Breast epithelium (tissue), 4 donors: ENCODE measurements around the gene TSNAXIP1. TPM values are rescaled to one million over a fixed set of nuclear protein-coding genes. Genes with fewer than 3 reads are reported as not detected.

Experiments used
- DNase-seq, 2 donors: peaks; one replicate each; pipeline ENCODE4 v3.0.0-alpha.2; 2019; ENCODE audit warnings: low spot score in 2 of 2
- H3K27ac ChIP-seq, 2 donors: fragments of 200-600 bp; sonication (generic) in 1 of 2; one replicate each; pipeline ENCODE4 v1.5.1; 2016 to 2019; ENCODE audit warnings: mild to moderate bottlenecking in 1 of 2
- H3K27me3 ChIP-seq, 2 donors: fragments of 200-600 bp; sonication (generic) in 1 of 2; one replicate each; pipeline versions ENCODE4 v1.5.1 to v1.6.0; 2017 to 2019; ENCODE audit warnings: control low read depth in 1 of 2, mild to moderate bottlenecking in 1 of 2
- H3K36me3 ChIP-seq: fragments of 200-600 bp; one replicate; pipeline ENCODE4 v1.5.1; 2019
- H3K4me1 ChIP-seq, 2 donors: fragments of 200-600 bp; sonication (generic); one replicate each; pipeline ENCODE4 v1.5.1; 2016 to 2019; ENCODE audit warnings: control low read depth in 1 of 2
- H3K4me3 ChIP-seq, 3 donors: fragments of 200-600 bp; sonication (generic); 1 replicate in 2 of 3; 2 replicates in 1 of 3; pipeline ENCODE4 v1.5.1; 2016 to 2019; ENCODE audit warnings: mild to moderate bottlenecking in 3 of 3, moderate library complexity in 2 of 3
- H3K9me3 ChIP-seq, 2 donors: fragments of 200-600 bp; sonication (generic) in 1 of 2; one replicate each; pipeline ENCODE4 v1.5.1; 2016 to 2019; ENCODE audit warnings: control low read depth in 1 of 2
- CTCF ChIP-seq, 3 donors: fragments of 450-650 bp; IDR thresholded peaks; one replicate each; pipeline ENCODE4 v1.5.1; 2016 to 2017; ENCODE audit warnings: antibody characterized with exemption in 3 of 3, mild to moderate bottlenecking in 3 of 3, moderate library complexity in 3 of 3
- POLR2A ChIP-seq: fragments of 450-650 bp; IDR thresholded peaks from one replicate; pipeline ENCODE4 v1.6.1; 2016; ENCODE audit warnings: antibody characterized with exemption, mild to moderate bottlenecking, moderate library complexity
- POLR2AphosphoS5 ChIP-seq, 3 donors: sonication (generic); formaldehyde crosslinking; IDR thresholded peaks; one replicate each; pipeline ENCODE4 v1.6.1; 2017; ENCODE audit warnings: antibody characterized with exemption in 3 of 3
- intact Hi-C: fragments of 100-400 bp; cut with DNase I; formaldehyde crosslinking; loops from one replicate; pipeline ENCODE4 v1.15.1; 2023; ENCODE audit warnings: low total_unique reads
- total RNA-seq, 3 donors: library from RNA; depleted of rRNA; stranded (reverse); fragments of >200 nt; gene quantifications; one replicate each; pipeline ENCODE4 v1.1.0, GENCODE V29; 2016

The TSNAXIP1 gene
- total RNA-seq, 3 donors from 2014 or later, result 1.1 to 4.2 (median 3.9) TPM

GRCh38 chr16:67770346-67770991 is 36.2 kb upstream of the TSNAXIP1 start:
- no peak for DNase-seq
- no peaks in the 10 kb centered on the region for H3K4me1 ChIP-seq
- H3K27me3 ChIP-seq, result no peaks in the 10 kb centered on the region
- TF ChIP-seq CTCF (IDR thresholded peaks at IDR 0.05) (no peak), POLR2A (no peak), POLR2AphosphoS5 (IDR thresholded peaks at IDR 0.05) (no peak)
- H3K9me3 ChIP-seq, result no peaks in the 10 kb centered on the region
- no peak overlapping the region for H3K27ac ChIP-seq
- intact Hi-C loops, result no loop called here
- no peak overlapping the region for H3K4me3 ChIP-seq
- no peaks in the 10 kb centered on the region for H3K36me3 ChIP-seq

- H3K4me1 ChIP-seq, result no peaks in the 10 kb centered on the region
- H3K4me3 ChIP-seq, result no peak overlapping the region
- H3K36me3 ChIP-seq, result no peaks in the 10 kb centered on the region
- no peak for TF ChIP-seq CTCF (IDR thresholded peaks at IDR 0.05)
- TF ChIP-seq POLR2AphosphoS5 (IDR thresholded peaks at IDR 0.05), result no peak
- TF ChIP-seq POLR2A, result no peak
- intact Hi-C loops, result no loop called here
- H3K9me3 ChIP-seq, result no peaks in the 10 kb centered on the region
- H3K27me3 ChIP-seq, result no peaks in the 10 kb centered on the region
- H3K27ac ChIP-seq, result peak overlapping the region; percentile 40 to 57
- no peak for DNase-seq
Observed at GRCh38 chr16:67773099-67773498, 33.6 kb upstream of the TSNAXIP1 start.

- H3K4me1 ChIP-seq, result no peaks in the 10 kb centered on the region
- TF ChIP-seq POLR2A (no peak), CTCF (IDR thresholded peaks at IDR 0.05) (no peak), POLR2AphosphoS5 (IDR thresholded peaks at IDR 0.05) (no peak)
- no peak overlapping the region for H3K4me3 ChIP-seq
- H3K27ac ChIP-seq, result peak overlapping the region; percentile 40 to 57
- no peaks in the 10 kb centered on the region for H3K27me3 ChIP-seq
- no peak for DNase-seq
- no peaks in the 10 kb centered on the region for H3K9me3 ChIP-seq
- intact Hi-C loops, result no loop called here
- no peaks in the 10 kb centered on the region for H3K36me3 ChIP-seq
Observed at GRCh38 chr16:67773569-67774456, 32.9 kb upstream of the TSNAXIP1 start.

GRCh38 chr16:67774457-67774853 is 32.2 kb upstream of the TSNAXIP1 start:
- no peak overlapping the region for H3K27ac ChIP-seq
- intact Hi-C loops, result no loop called here
- no peak for TF ChIP-seq POLR2AphosphoS5 (IDR thresholded peaks at IDR 0.05)
- no peak for TF ChIP-seq CTCF (IDR thresholded peaks at IDR 0.05)
- TF ChIP-seq POLR2A, result no peak

GRCh38 chr16:67775273-67775672 is 31.4 kb upstream of the TSNAXIP1 start:
- no peak for DNase-seq
- Histone ChIP-seq H3K4me1 (no peaks in the 10 kb centered on the region), H3K9me3 (no peaks in the 10 kb centered on the region), H3K4me3 (no peak overlapping the region), H3K27ac (no peak overlapping the region), H3K27me3 (no peaks in the 10 kb centered on the region), H3K36me3 (no peaks in the 10 kb centered on the region)
- no peak for TF ChIP-seq CTCF (IDR thresholded peaks at IDR 0.05)
- TF ChIP-seq POLR2A, result no peak
- no peak for TF ChIP-seq POLR2AphosphoS5 (IDR thresholded peaks at IDR 0.05)
- intact Hi-C loops, result no loop called here

More at GRCh38 chr16:67774457-67774853, 32.2 kb upstream of the TSNAXIP1 start:
- Histone ChIP-seq H3K9me3 (no peaks in the 10 kb centered on the region), H3K4me3 (no peak overlapping the region), H3K4me1 (no peaks in the 10 kb centered on the region), H3K36me3 (no peaks in the 10 kb centered on the region), H3K27me3 (no peaks in the 10 kb centered on the region)
- no peak for DNase-seq
